GM12875 (cell line): Measurements from ENCODE around the gene NOTCH1.

Experiments used
- H3K4me3 ChIP-seq: one replicate; pipeline ENCODE4 v1.5.1; 2011; ENCODE audit warnings: low read depth, low read length, control low read depth
- CTCF ChIP-seq: IDR thresholded peaks from 2 replicates; pipeline ENCODE4 v1.5.1; 2011; ENCODE audit warnings: low read depth, mild to moderate bottlenecking, control low read depth, inconsistent platforms, low read length, moderate library complexity, borderline replicate concordance; ENCODE audit not compliant: insufficient read depth

The NOTCH1 gene

GRCh38 chr9:136521537-136521936 lies 24.3 kb downstream of the NOTCH1 start:
- TF ChIP-seq CTCF, result no peak
- no peak overlapping the region for H3K4me3 ChIP-seq

GRCh38 chr9:136520053-136520540 lies 25.8 kb downstream of the NOTCH1 start:
- TF ChIP-seq CTCF, result no peak
- H3K4me3 ChIP-seq, result no peak overlapping the region

GRCh38 chr9:136519263-136520052 lies 26.4 kb downstream of the NOTCH1 start:
- TF ChIP-seq CTCF, result no peak
- no peak overlapping the region for H3K4me3 ChIP-seq

GRCh38 chr9:136518623-136519022 lies 27.2 kb downstream of the NOTCH1 start:
- TF ChIP-seq CTCF, result no peak
- no peak overlapping the region for H3K4me3 ChIP-seq

GRCh38 chr9:136517950-136518349 lies 27.9 kb downstream of the NOTCH1 start:
- H3K4me3 ChIP-seq, result no peak overlapping the region
- no peak for TF ChIP-seq CTCF

- no peak for TF ChIP-seq CTCF
- H3K4me3 ChIP-seq, result no peak overlapping the region
Observed at GRCh38 chr9:136517012-136517743, 28.7 kb downstream of the NOTCH1 start.
